Neuronal stem cell (in vitro differentiated cells): ENCODE results near the gene CREM.
A peak's percentile ranks its signal among the peaks of the same experiment; 100 is the strongest.

Experiments
- DNase-seq: peaks from one replicate; pipeline ENCODE4 v3.0.0-alpha.2; 2013; ENCODE audit warnings: low spot score
- H2AFZ ChIP-seq: one replicate; pipeline ENCODE4 v1.6.1; 2013; ENCODE audit warnings: mild to moderate bottlenecking, low read length, inconsistent platforms
- H2AK5ac ChIP-seq: 2 replicates; pipeline ENCODE4 v1.6.1; 2013; ENCODE audit warnings: low read depth, mild to moderate bottlenecking, inconsistent platforms, low read length, moderate library complexity, mixed read lengths
- H2BK120ac ChIP-seq: 2 replicates; pipeline ENCODE4 v1.6.1; 2013; ENCODE audit warnings: low read depth, mild to moderate bottlenecking, inconsistent platforms, low read length, moderate library complexity, mixed read lengths
- H2BK12ac ChIP-seq: one replicate; pipeline ENCODE4 v1.6.1; 2013; ENCODE audit warnings: low read length, inconsistent platforms
- H2BK15ac ChIP-seq: 2 replicates; pipeline ENCODE4 v1.6.1; 2013; ENCODE audit warnings: mild to moderate bottlenecking, low read length, inconsistent platforms, mixed read lengths
- H2BK5ac ChIP-seq: one replicate; pipeline ENCODE4 v1.6.1; 2013; ENCODE audit warnings: inconsistent platforms, mild to moderate bottlenecking, low read length, moderate library complexity
- H3K14ac ChIP-seq: one replicate; pipeline ENCODE4 v1.6.1; 2013; ENCODE audit warnings: low read length, inconsistent platforms
- H3K18ac ChIP-seq: 2 replicates; pipeline ENCODE4 v1.6.1; 2013; ENCODE audit warnings: low read length, inconsistent platforms
- H3K23ac ChIP-seq: 2 replicates; pipeline ENCODE4 v1.6.1; 2013; ENCODE audit warnings: low read depth, mild to moderate bottlenecking, mixed read lengths, low read length, inconsistent platforms; ENCODE audit not compliant: poor library complexity
- H3K27ac ChIP-seq: replicated peaks from 3 replicates; pipeline ENCODE4 v1.5.1; 2013; ENCODE audit warnings: low read length, inconsistent platforms
- H3K27me3 ChIP-seq, 3 experiments: 2 replicates each; pipeline ENCODE4 v1.6.1; 2013; ENCODE audit warnings: low read length in 3 of 3, mild to moderate bottlenecking in 2 of 3, inconsistent platforms in 1 of 3, low read depth in 1 of 3, mixed read lengths in 1 of 3, moderate library complexity in 1 of 3; ENCODE audit not compliant: control insufficient read depth in 3 of 3, insufficient read depth in 3 of 3
- H3K36me3 ChIP-seq, 2 donors: replicated peaks in 1 of 2; 2 replicates each; pipeline ENCODE4 v1.6.1; 2013; ENCODE audit warnings: low read length in 2 of 2; ENCODE audit not compliant: control insufficient read depth in 2 of 2, insufficient read depth in 2 of 2
- H3K4ac ChIP-seq: 2 replicates; pipeline ENCODE4 v1.6.1; 2013; ENCODE audit warnings: inconsistent platforms, mild to moderate bottlenecking, low read length, moderate library complexity
- H3K4me1 ChIP-seq, 2 donors: 1 replicate in 1 of 2; 2 replicates in 1 of 2; pipeline ENCODE4 v1.6.1; 2013; ENCODE audit warnings: low read length in 2 of 2, low read depth in 1 of 2; ENCODE audit not compliant: control insufficient read depth in 2 of 2, insufficient read depth in 1 of 2
- H3K4me2 ChIP-seq: one replicate; pipeline ENCODE4 v1.6.1; 2013; ENCODE audit warnings: mild to moderate bottlenecking, low read length, inconsistent platforms; ENCODE audit not compliant: insufficient read depth, poor library complexity, severe bottlenecking
- H3K4me3 ChIP-seq, 2 donors: 2 replicates each; pipeline ENCODE4 v1.5.1; 2013; ENCODE audit warnings: low read length in 2 of 2, mild to moderate bottlenecking in 2 of 2, inconsistent platforms in 1 of 2, moderate library complexity in 1 of 2
- H3K79me1 ChIP-seq: one replicate; pipeline ENCODE4 v1.6.1; 2013; ENCODE audit warnings: low read depth, mild to moderate bottlenecking, inconsistent platforms, low read length, moderate library complexity
- H3K9ac ChIP-seq: one replicate; pipeline ENCODE4 v1.6.1; 2013; ENCODE audit warnings: mild to moderate bottlenecking, low read depth, low read length, inconsistent platforms; ENCODE audit not compliant: poor library complexity
- H3K9me3 ChIP-seq, 2 donors: replicated peaks in 1 of 2; 2 replicates each; pipeline versions ENCODE3 to v1.6.1; 2013; ENCODE audit warnings: low read length in 2 of 2, mild to moderate bottlenecking in 2 of 2, inconsistent platforms in 1 of 2, low read depth in 1 of 2, mixed read lengths in 1 of 2, moderate library complexity in 1 of 2; ENCODE audit not compliant: control insufficient read depth in 2 of 2, insufficient read depth in 1 of 2
- H4K8ac ChIP-seq: one replicate; pipeline ENCODE4 v1.6.1; 2013; ENCODE audit warnings: low read depth, mild to moderate bottlenecking, inconsistent platforms, low read length, moderate library complexity
- H4K91ac ChIP-seq: one replicate; pipeline ENCODE4 v1.6.1; 2013; ENCODE audit warnings: low read length, low read depth, mild to moderate bottlenecking, inconsistent platforms; ENCODE audit not compliant: poor library complexity
- WGBS, 2 donors: extraction: QIAGEN DNeasy Blood & Tissue Kit; methylation state at CpG; one replicate each; pipeline ENCODE4 v1.1.7; 2013; ENCODE audit warnings: missing lambda C conversion rate in 2 of 2, mixed read lengths in 1 of 2; ENCODE audit not compliant: insufficient read length in 2 of 2, insufficient replicate concordance in 1 of 2; ENCODE audit errors: extremely low coverage in 2 of 2; 5-methylcytosine and 5-hydroxymethylcytosine counted together

CREM gene

GRCh38 chr10:35194471-35194870 lies 67.8 kb downstream of the CREM start:
- Histone ChIP-seq H3K18ac (no peak overlapping the region), H3K4me1 (peaks cover 2 to 4% of the 10 kb centered on the region in 2 donors), H3K9me3 (peaks cover 0 to 3% of the 10 kb centered on the region in 2 donors), H3K23ac (no peak overlapping the region), H2BK120ac (no peak overlapping the region), H2BK5ac (no peak overlapping the region), H2BK12ac (no peak overlapping the region), H3K27ac (no peak overlapping the region), H3K4ac (no peak overlapping the region), H2AK5ac (no peak overlapping the region), H3K27me3 (no peaks in the 10 kb centered on the region), H3K79me1 (no peaks in the 10 kb centered on the region), H3K14ac (no peak overlapping the region), H2AFZ (no peak overlapping the region), H3K4me3 (no peak overlapping the region), H3K9ac (no peak overlapping the region), H4K8ac (no peak overlapping the region), H2BK15ac (no peak overlapping the region), H3K4me2 (no peak overlapping the region), H4K91ac (no peak overlapping the region), H3K36me3 (peaks cover 0 to 3% of the 10 kb centered on the region in 2 donors)
- no peak for DNase-seq

GRCh38 chr10:35194906-35195305 lies 68.3 kb downstream of the CREM start:
- no CpG with 5 or more reads among the region's 1 CpG for WGBS, 2 donors
- DNase-seq: no peak
- no peak overlapping the region for H2BK12ac ChIP-seq
- H4K8ac ChIP-seq: no peak overlapping the region
- no peak overlapping the region for H4K91ac ChIP-seq
- peak overlapping the region in 1 of 2 donors; percentile 51 for H3K4me3 ChIP-seq
- no peak overlapping the region for H2BK5ac ChIP-seq
- no peak overlapping the region for H3K14ac ChIP-seq
- peaks cover 2 to 4% of the 10 kb centered on the region in 2 donors for H3K4me1 ChIP-seq
- H3K23ac ChIP-seq: no peak overlapping the region
- H3K4ac ChIP-seq: no peak overlapping the region
- H2BK15ac ChIP-seq: no peak overlapping the region
- peak overlapping the region; percentile 11 for H3K27ac ChIP-seq
- H3K18ac ChIP-seq: no peak overlapping the region
- peaks cover 0 to 3% of the 10 kb centered on the region in 2 donors for H3K9me3 ChIP-seq
- H3K79me1 ChIP-seq: no peaks in the 10 kb centered on the region
- H2AK5ac ChIP-seq: no peak overlapping the region
- no peak overlapping the region for H3K9ac ChIP-seq
- H2BK120ac ChIP-seq: no peak overlapping the region
- H3K4me2 ChIP-seq: no peak overlapping the region
- H3K27me3 ChIP-seq: no peaks in the 10 kb centered on the region
- H2AFZ ChIP-seq: peak overlapping the region; percentile 90
- H3K36me3 ChIP-seq: peaks cover 0 to 3% of the 10 kb centered on the region in 2 donors

DNA sequence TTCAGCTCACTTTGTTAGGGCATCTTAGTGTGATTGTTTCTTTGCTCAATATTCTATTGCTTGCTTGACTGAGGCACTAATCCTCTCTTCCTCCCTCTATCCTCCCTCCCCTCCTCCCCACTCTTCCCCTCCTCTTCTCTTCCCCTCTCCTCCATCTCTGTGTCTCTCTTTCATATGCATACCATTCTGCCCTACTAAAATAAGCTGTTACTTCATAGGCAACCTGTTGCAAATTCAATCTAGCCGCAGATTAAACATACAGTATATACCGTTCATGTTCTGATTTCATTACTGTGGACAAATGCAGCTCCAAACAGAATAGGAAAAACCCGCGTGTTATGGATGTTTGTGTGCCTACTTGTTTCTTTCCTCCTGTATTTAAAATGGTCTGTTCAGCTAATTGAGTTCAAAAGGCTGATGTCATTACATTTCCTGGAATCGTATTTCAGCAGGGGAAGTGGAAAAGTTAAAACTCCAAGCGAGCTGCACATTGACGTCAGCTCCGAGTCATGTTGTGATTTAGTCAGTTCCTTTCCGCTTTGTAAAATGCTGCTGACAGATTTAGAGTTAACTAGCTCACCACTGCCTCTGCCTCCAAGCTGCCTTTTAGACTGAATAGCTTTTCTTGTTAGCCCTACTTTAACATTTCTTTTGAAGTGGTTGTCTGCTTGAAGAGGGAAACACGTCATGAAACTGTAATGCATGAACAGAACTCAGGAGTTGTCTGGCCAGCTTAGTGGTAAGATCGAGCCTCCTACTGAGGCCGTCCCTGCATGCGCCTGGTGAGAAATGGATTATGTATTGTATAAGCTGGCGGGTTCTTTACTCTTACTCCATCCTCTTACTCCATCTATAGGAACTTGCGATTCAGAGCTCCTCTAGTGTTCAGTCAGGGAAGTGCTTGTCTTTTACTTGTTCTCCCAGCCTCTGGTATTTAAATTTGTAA lies 69.0 kb downstream of the CREM start:
- H2BK5ac ChIP-seq: no peak overlapping the region
- H3K27ac ChIP-seq: peak overlapping the region; percentile 92
- no peaks in the 10 kb centered on the region for H3K79me1 ChIP-seq
- peaks cover 0 to 3% of the 10 kb centered on the region in 2 donors for H3K36me3 ChIP-seq
- H2BK12ac ChIP-seq: no peak overlapping the region
- no peak overlapping the region for H3K9ac ChIP-seq
- no peak overlapping the region for H3K4ac ChIP-seq
- H4K91ac ChIP-seq: no peak overlapping the region
- no peak overlapping the region for H3K14ac ChIP-seq
- H2BK15ac ChIP-seq: no peak overlapping the region
- peak overlapping the region; percentile 90 for H2AFZ ChIP-seq
- no peaks in the 10 kb centered on the region for H3K27me3 ChIP-seq
- H3K4me1 ChIP-seq: peaks cover 2 to 4% of the 10 kb centered on the region in 2 donors
- H3K18ac ChIP-seq: no peak overlapping the region
- H3K4me3 ChIP-seq: peak overlapping the region; percentile 51 to 69
- peak overlapping the region; percentile 61 for H3K4me2 ChIP-seq
- H3K9me3 ChIP-seq: peaks cover 0 to 3% of the 10 kb centered on the region in 2 donors
- no peak overlapping the region for H2AK5ac ChIP-seq
- no CpG with 5 or more reads among the region's 15 CpGs for WGBS, 2 donors
- H2BK120ac ChIP-seq: no peak overlapping the region
- H4K8ac ChIP-seq: no peak overlapping the region
- peak; percentile 59 for DNase-seq
- no peak overlapping the region for H3K23ac ChIP-seq

GRCh38 chr10:35200487-35200886 lies 73.8 kb downstream of the CREM start:
- Histone ChIP-seq H3K4me2 (no peak overlapping the region), H2BK120ac (no peak overlapping the region), H3K9me3 (no peaks in the 10 kb centered on the region), H3K36me3 (peaks cover 0 to 2% of the 10 kb centered on the region in 2 donors), H2BK12ac (no peak overlapping the region), H3K79me1 (no peaks in the 10 kb centered on the region), H3K4me1 (peaks cover 0 to 3% of the 10 kb centered on the region in 2 donors), H3K27ac (no peak overlapping the region), H3K18ac (no peak overlapping the region), H3K4me3 (no peak overlapping the region), H3K14ac (no peak overlapping the region), H2AK5ac (no peak overlapping the region), H2BK15ac (no peak overlapping the region), H3K4ac (no peak overlapping the region), H2AFZ (no peak overlapping the region), H4K91ac (no peak overlapping the region), H3K27me3 (no peaks in the 10 kb centered on the region), H4K8ac (no peak overlapping the region), H2BK5ac (no peak overlapping the region), H3K23ac (no peak overlapping the region), H3K9ac (no peak overlapping the region)
- no peak for DNase-seq
- no CpG with 5 or more reads among the region's 1 CpG for WGBS, 2 donors
